GM15510 (cell line): ENCODE measurements around the gene CCDC87.

Experiments
- POLR2A ChIP-seq: IDR thresholded peaks from 3 replicates; pipeline ENCODE4 v1.6.1; 2011; ENCODE audit warnings: borderline replicate concordance; ENCODE audit not compliant: insufficient read length; ENCODE audit errors: extremely low read depth

CCDC87 gene

GRCh38 chr11:66592457-66593302 is at the start of gene CCDC87, which contains the start of gene CCS:
Gene CCDC87, minus strand, starts transcription at chr11:66593063. Its CDS starts 48 bp downstream, at chr11:66593015.
Gene CCS, plus strand, starts transcription at chr11:66593185. Its CDS starts 77 bp downstream, at chr11:66593262.
- peak; percentile 98 for TF ChIP-seq POLR2A

- no peak for TF ChIP-seq POLR2A
Measured at GRCh38 chr11:66641834-66642233, 49.0 kb upstream of the CCDC87 start.

- TF ChIP-seq POLR2A: no peak
Measured at GRCh38 chr11:66639066-66639813, 46.4 kb upstream of the CCDC87 start.

- TF ChIP-seq POLR2A: peak; percentile 87
Measured at GRCh38 chr11:66638177-66639065, 45.6 kb upstream of the CCDC87 start, which contains the start of gene RBM4. Gene RBM4, plus strand, starts transcription at chr11:66638703. Its CDS starts 1,009 bp downstream, at chr11:66639712.

- no peak for TF ChIP-seq POLR2A
Measured at GRCh38 chr11:66637557-66638176, 44.8 kb upstream of the CCDC87 start.

- TF ChIP-seq POLR2A: no peak
Measured at GRCh38 chr11:66636411-66636810, 43.5 kb upstream of the CCDC87 start.

GRCh38 chr11:66632952-66633351 is 40.1 kb upstream of the CCDC87 start:
- no peak for TF ChIP-seq POLR2A

GRCh38 chr11:66631883-66632282 is 39.0 kb upstream of the CCDC87 start:
- no peak for TF ChIP-seq POLR2A

- no peak for TF ChIP-seq POLR2A
Measured at GRCh38 chr11:66629356-66629755, 36.5 kb upstream of the CCDC87 start.

GRCh38 chr11:66628061-66628603 is 35.3 kb upstream of the CCDC87 start:
- no peak for TF ChIP-seq POLR2A

GRCh38 chr11:66626926-66627325 is 34.1 kb upstream of the CCDC87 start:
- TF ChIP-seq POLR2A: no peak

GRCh38 chr11:66626382-66626781 is 33.5 kb upstream of the CCDC87 start:
- TF ChIP-seq POLR2A: no peak

- TF ChIP-seq POLR2A: no peak
Measured at GRCh38 chr11:66625752-66626149, 32.9 kb upstream of the CCDC87 start.
